HG03565 (cell line): ENCODE data around the gene KDF1.

Experiments used
- ATAC-seq: cut with Tn5 transposase; IDR thresholded peaks from one replicate; pipeline ENCODE4 v1.9.1; 2021; ENCODE audit warnings: mild to moderate bottlenecking, moderate library complexity; ENCODE audit not compliant: unreplicated experiment

The KDF1 gene

GRCh38 chr1:26921126-26921539 lies 39.1 kb downstream of the KDF1 start:
- ATAC-seq: no peak

- no peak for ATAC-seq
Observed at GRCh38 chr1:26915204-26915842, 44.9 kb downstream of the KDF1 start.

- no peak for ATAC-seq
Observed at GRCh38 chr1:26913754-26914619, 46.3 kb downstream of the KDF1 start, which contains the start of gene NR0B2. NR0B2 (minus strand) TSS chr1:26913975; CDS start chr1:26913940, 35 bp downstream.

- no peak for ATAC-seq
Observed at GRCh38 chr1:26913389-26913753, 46.9 kb downstream of the KDF1 start.

- ATAC-seq: no peak
Observed at GRCh38 chr1:26912147-26912490, 48.1 kb downstream of the KDF1 start.

GRCh38 chr1:26911399-26912146 lies 48.7 kb downstream of the KDF1 start:
- no peak for ATAC-seq

- no peak for ATAC-seq
Observed at GRCh38 chr1:26910343-26911160, 49.7 kb downstream of the KDF1 start.

- ATAC-seq: no peak
Observed at GRCh38 chr1:26909951-26910342, 50.3 kb downstream of the KDF1 start.

- no peak for ATAC-seq
Observed at GRCh38 chr1:26907071-26907917, 53.0 kb downstream of the KDF1 start.

GRCh38 chr1:26900815-26901511 lies 59.3 kb downstream of the KDF1 start:
- no peak for ATAC-seq

- peak; percentile 74 for ATAC-seq
Observed at GRCh38 chr1:26900001-26900814, 60.1 kb downstream of the KDF1 start, which contains the start of gene GPATCH3. GPATCH3 (minus strand) TSS chr1:26900467; CDS start chr1:26900442, 25 bp downstream.
